Lower lobe of right lung (tissue), 2 donors: Measurements from ENCODE around the gene MLNR. TPM values are rescaled to one million over a fixed set of nuclear protein-coding genes. Genes with fewer than 3 reads are reported as not detected.

Experiments
- ATAC-seq, 2 donors: fragments of 200-7000 bp; cut with Tn5 transposase; one replicate each; pipeline ENCODE4 v1.9.1; 2020 to 2022; ENCODE audit warnings: mild to moderate bottlenecking in 2 of 2, moderate library complexity in 2 of 2
- DNase-seq: peaks from one replicate; pipeline ENCODE4 v3.0.0-alpha.2; 2020
- H3K27ac ChIP-seq: fragments of 200-600 bp; one replicate; pipeline ENCODE4 v1.8.0; 2022
- H3K27me3 ChIP-seq: fragments of 200-600 bp; one replicate; pipeline ENCODE4 v1.8.0; 2022; ENCODE audit warnings: low read depth
- H3K36me3 ChIP-seq: fragments of 200-600 bp; one replicate; pipeline ENCODE4 v1.8.0; 2022; ENCODE audit warnings: mild to moderate bottlenecking
- H3K4me1 ChIP-seq: fragments of 200-600 bp; one replicate; pipeline ENCODE4 v1.8.0; 2022
- H3K4me3 ChIP-seq: fragments of 200-600 bp; one replicate; pipeline ENCODE4 v1.8.0; 2022; ENCODE audit warnings: mild to moderate bottlenecking
- H3K9me3 ChIP-seq: fragments of 200-600 bp; one replicate; pipeline ENCODE4 v1.8.0; 2022
- CTCF ChIP-seq: fragments of 200-600 bp; IDR thresholded peaks from one replicate; pipeline ENCODE4 v1.8.0; 2022; ENCODE audit warnings: antibody characterized with exemption, mild to moderate bottlenecking
- intact Hi-C: fragments of 100-400 bp; cut with DNase I; formaldehyde crosslinking; loops from one replicate; pipeline ENCODE4 v1.11.0; 2022
- total RNA-seq: library from RNA; stranded (reverse); fragmentation: NEBNext Ultra II Directional; extraction: Animal tissue kit (Norgen Biotek cat#: 25700); gene quantifications from one replicate; pipeline ENCODE4 v1.2.1, GENCODE V29; 2021
- donor health status: DM: no; HTN: yes; CAD: no; lungs with severe emphysema.

Gene MLNR
- total RNA-seq, 1 donor from 2014 or later, result not detected

DNA sequence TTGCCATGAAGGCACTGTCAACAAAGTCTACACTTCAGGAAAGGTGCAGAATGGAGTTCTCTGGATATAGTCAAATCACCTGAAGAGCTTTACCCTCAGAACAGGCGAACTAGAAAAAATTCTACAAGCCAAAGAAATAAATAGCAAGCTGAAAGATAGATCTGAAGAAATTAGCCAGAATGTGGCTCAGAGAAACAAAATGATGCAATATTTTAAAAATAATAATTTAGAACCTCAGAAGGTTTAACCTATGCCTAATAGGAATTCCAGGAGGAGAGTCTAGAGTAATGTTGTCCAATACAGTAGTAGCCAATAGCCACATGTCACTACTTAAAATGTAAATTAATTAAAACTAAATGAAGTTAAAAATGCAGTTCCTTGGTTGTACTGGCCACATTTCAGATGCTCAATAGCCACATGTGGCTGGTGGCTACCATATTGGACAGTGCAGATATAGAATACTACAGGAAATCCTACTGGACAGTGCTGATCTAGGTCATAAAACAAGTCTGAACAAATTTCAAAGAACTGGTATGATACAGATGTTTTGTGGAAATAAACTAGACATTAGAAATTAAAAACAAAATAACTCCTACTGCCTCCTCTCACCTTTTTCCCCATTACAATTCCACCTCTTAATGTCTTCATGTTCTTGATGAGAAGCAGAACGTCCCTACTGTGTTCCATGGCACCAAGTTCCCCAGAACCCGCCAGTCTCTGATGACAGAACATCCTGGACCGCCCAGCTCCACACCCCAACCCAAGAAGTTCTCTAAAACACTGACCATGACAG lies 26.9 kb downstream of the MLNR start:
- H3K27me3 ChIP-seq, result no peaks in the 10 kb centered on the region
- peak; percentile 79 to 89 for ATAC-seq

GRCh38 chr13:49247643-49248621 lies 27.8 kb downstream of the MLNR start, which contains the start of gene CDADC1:
CDADC1 (plus strand) TSS chr13:49247925; CDS start chr13:49248038, 113 bp downstream.
- no peak for TF ChIP-seq CTCF
- Histone ChIP-seq H3K27ac (peak within 1 kb of the TSS; percentile 95), H3K4me3 (peak within 1 kb of the TSS; percentile 81), H3K36me3 (no peaks in the 10 kb centered on the region), H3K27me3 (no peaks in the 10 kb centered on the region), H3K9me3 (no peaks in the 10 kb centered on the region), H3K4me1 (peaks cover 25% of the 10 kb centered on the region)
- DNase-seq, result peak; percentile 99
- peak; percentile 98 to 99 for ATAC-seq
- intact Hi-C loops, result no loop called here

More for the DNA sequence above, 26.9 kb downstream of the MLNR start:
- TF ChIP-seq CTCF, result no peak
- intact Hi-C loops, result no loop called here
- H3K4me1 ChIP-seq, result peaks cover 25% of the 10 kb centered on the region
- no peaks in the 10 kb centered on the region for H3K36me3 ChIP-seq
- H3K27ac ChIP-seq, result peak overlapping the region; percentile 95
- peak overlapping the region; percentile 81 for H3K4me3 ChIP-seq
- H3K9me3 ChIP-seq, result no peaks in the 10 kb centered on the region
- DNase-seq, result no peak

DNA sequence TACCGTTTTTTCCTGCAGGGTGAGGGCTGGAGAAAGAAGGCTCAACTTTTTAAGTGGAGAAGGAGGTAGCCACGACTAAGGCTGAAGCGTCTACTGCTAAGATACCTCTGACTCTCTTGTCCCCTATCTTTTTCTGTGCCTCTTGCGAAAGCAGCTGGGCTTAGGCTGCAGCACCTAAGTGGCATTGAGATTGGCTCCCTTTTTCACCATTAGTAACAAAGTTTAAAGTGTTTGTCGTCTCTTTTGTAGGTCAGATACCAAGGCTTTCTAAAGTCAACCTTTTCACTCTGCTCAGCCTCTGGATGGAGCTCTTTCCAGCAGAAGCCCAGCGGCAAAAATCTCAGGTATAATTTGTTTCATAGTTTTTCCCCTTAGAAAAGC lies 28.5 kb downstream of the MLNR start:
- DNase-seq, result no peak
- Histone ChIP-seq H3K27me3 (no peaks in the 10 kb centered on the region), H3K4me3 (peak overlapping the region; percentile 81), H3K27ac (peak overlapping the region; percentile 95), H3K4me1 (peaks cover 25% of the 10 kb centered on the region), H3K36me3 (no peaks in the 10 kb centered on the region), H3K9me3 (no peaks in the 10 kb centered on the region)
- ATAC-seq, result peak in 1 of 2 donors; percentile 35
- TF ChIP-seq CTCF, result no peak
- intact Hi-C loops, result no loop called here

DNA sequence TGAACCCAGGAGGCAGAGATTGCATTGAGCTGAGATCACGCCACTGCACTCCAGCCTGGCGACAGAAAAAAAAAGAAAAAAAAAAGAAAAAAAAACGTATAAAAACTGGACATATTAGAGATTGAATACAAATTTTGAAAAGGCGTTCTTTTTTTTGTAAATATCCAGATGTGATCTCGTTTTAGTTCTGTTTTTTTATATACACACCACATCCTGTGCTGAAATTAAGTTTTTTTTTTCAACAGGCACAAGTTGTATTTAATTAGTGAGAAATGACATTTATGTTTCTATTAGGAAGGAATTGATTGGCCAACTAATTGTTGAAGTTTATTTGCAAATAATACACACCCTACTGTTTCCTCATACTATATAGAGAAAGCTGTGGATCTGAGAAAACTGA lies 31.2 kb downstream of the MLNR start:
- intact Hi-C loops, result no loop called here
- H3K4me1 ChIP-seq, result peaks cover 28% of the 10 kb centered on the region
- H3K9me3 ChIP-seq, result no peaks in the 10 kb centered on the region
- ATAC-seq (no peak), DNase-seq (no peak)
- no peak for TF ChIP-seq CTCF
- H3K36me3 ChIP-seq, result peaks cover 8% of the 10 kb centered on the region
- no peak overlapping the region for H3K4me3 ChIP-seq
- H3K27ac ChIP-seq, result no peak overlapping the region
- no peaks in the 10 kb centered on the region for H3K27me3 ChIP-seq

DNA sequence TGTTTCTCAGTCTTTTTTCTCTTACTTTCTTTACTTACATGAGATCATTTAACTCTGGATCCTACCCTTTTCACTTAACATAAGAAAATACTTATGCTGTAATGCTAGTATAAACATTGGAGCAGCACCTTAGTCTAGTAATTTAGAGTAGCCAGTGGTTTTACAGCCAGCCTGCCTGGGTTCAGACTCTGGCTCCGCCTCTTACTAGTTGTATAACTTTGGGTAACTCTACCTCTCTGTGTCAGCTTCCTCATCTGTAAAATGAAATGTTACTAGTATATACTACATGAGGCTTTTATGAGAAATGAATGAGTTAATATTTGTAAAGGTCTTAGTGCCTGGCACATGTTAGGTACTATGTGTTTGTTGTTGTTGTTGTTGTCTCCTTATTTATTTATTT lies 33.2 kb downstream of the MLNR start:
- no peak for DNase-seq
- TF ChIP-seq CTCF, result no peak
- no peak for ATAC-seq
- Histone ChIP-seq H3K4me3 (no peak overlapping the region), H3K9me3 (no peaks in the 10 kb centered on the region), H3K27me3 (no peaks in the 10 kb centered on the region), H3K27ac (no peak overlapping the region), H3K36me3 (peaks cover 22% of the 10 kb centered on the region), H3K4me1 (peaks cover 22% of the 10 kb centered on the region)
- intact Hi-C loops, result no loop called here
